HepG2 (cell line): ENCODE measurements around the gene SHF. TPM values are rescaled to one million over a fixed set of nuclear protein-coding genes. Genes with fewer than 3 reads are reported as not detected.

Source experiments
- ATAC-seq: fragments of 200-7000 bp; cut with Tn5 transposase; 3 replicates; pipeline ENCODE4 v1.9.1; 2020; ENCODE audit warnings: mild to moderate bottlenecking, moderate library complexity
- BruUV-seq: library from RNA; stranded (reverse); fragments of 400-500 nt; replicated peaks from 2 replicates; lab custom pipeline; 2021; lab: Mats Ljungman, UMichigan
- CTCF ChIA-PET: fragments of 300-600 bp; formaldehyde crosslinking; extraction: SDS; loops from one replicate; lab custom pipeline; 2021; ENCODE audit warnings: low total read pairs, inconsistent platforms, low intra/inter-chr PET ratio; lab: Yijun Ruan, JAX
- POLR2A ChIA-PET: fragments of 350-600 bp; sonication (Branson Sonifier 250); formaldehyde crosslinking; loops from one replicate; lab custom pipeline; 2020; ENCODE audit warnings: antibody characterized with exemption, inconsistent platforms; lab: Yijun Ruan, JAX
- DNase-seq: peaks from one replicate; pipeline ENCODE4 v3.0.0-alpha.2; 2015; ENCODE audit warnings: low spot score
- FAIRE-seq: peaks from 3 replicates; lab custom pipeline; 2011; peaks lifted over from hg19 to GRCh38; lab: Jason Lieb, UNC
- H2AFZ ChIP-seq: one replicate; pipeline ENCODE4 v1.6.1; 2011; ENCODE audit warnings: low read length, inconsistent platforms
- H3K27ac ChIP-seq: fragments of 300-600 bp; 3 replicates; pipeline ENCODE4 v1.8.0; 2011; ENCODE audit warnings: mixed run types, mild to moderate bottlenecking, mixed read lengths, low read length, inconsistent platforms; ENCODE audit not compliant: insufficient read depth; ENCODE audit errors: extremely low read length
- H3K27me3 ChIP-seq, 2 experiments: fragments of 200-600 bp in 1 of 2; 2 replicates in 1 of 2; 3 replicates in 1 of 2; pipeline versions ENCODE4 v1.6.0 to v1.8.0; 2011; ENCODE audit warnings: low read length in 2 of 2, mild to moderate bottlenecking in 2 of 2, moderate library complexity in 2 of 2, inconsistent platforms in 1 of 2; ENCODE audit not compliant: insufficient read depth in 2 of 2, control insufficient read depth in 1 of 2
- H3K36me3 ChIP-seq, 2 experiments: fragments of 200-600 bp in 1 of 2; replicated peaks in 1 of 2; 2 replicates in 1 of 2; 3 replicates in 1 of 2; pipeline versions ENCODE4 v1.5.1 to v1.8.0; 2011; ENCODE audit warnings: low read length in 2 of 2, inconsistent platforms in 1 of 2; ENCODE audit not compliant: insufficient read depth in 2 of 2, control insufficient read depth in 1 of 2
- H3K4me1 ChIP-seq: 2 replicates; pipeline ENCODE4 v1.5.1; 2012; ENCODE audit warnings: low read length, inconsistent platforms; ENCODE audit not compliant: insufficient read depth
- H3K4me2 ChIP-seq: 2 replicates; pipeline ENCODE4 v1.6.0; 2011; ENCODE audit warnings: low read depth, low read length, inconsistent platforms
- H3K4me3 ChIP-seq, 3 experiments: fragments of 200-600 bp in 1 of 3; sonication (generic), shearing (Covaris generic) in 1 of 3; replicated peaks in 1 of 3; 2 replicates each; pipeline ENCODE4 v1.5.1; 2011 to 2016; ENCODE audit warnings: low read length in 3 of 3, inconsistent platforms in 2 of 3, low read depth in 2 of 3, mild to moderate bottlenecking in 2 of 3, control low read depth in 1 of 3, mixed read lengths in 1 of 3; ENCODE audit not compliant: insufficient read depth in 1 of 3
- H3K79me2 ChIP-seq: one replicate; pipeline ENCODE4 v1.6.1; 2011; ENCODE audit warnings: low read length, inconsistent platforms; ENCODE audit not compliant: insufficient read depth
- H3K9ac ChIP-seq: 2 replicates; pipeline ENCODE4 v1.6.0; 2011; ENCODE audit warnings: mild to moderate bottlenecking, low read depth, low read length, inconsistent platforms; ENCODE audit not compliant: insufficient read depth
- H3K9me3 ChIP-seq: 2 replicates; pipeline ENCODE4 v1.5.1; 2012; ENCODE audit warnings: mild to moderate bottlenecking, low read length
- H4K20me1 ChIP-seq: 2 replicates; pipeline ENCODE4 v1.6.0; 2011; ENCODE audit warnings: inconsistent platforms, mild to moderate bottlenecking, low read length, moderate library complexity; ENCODE audit not compliant: insufficient read depth
- ARID3A ChIP-seq: IDR thresholded peaks from 2 replicates; pipeline ENCODE4 v1.6.1; 2012; ENCODE audit warnings: low read depth, low read length, improper control_type of control experiment
- BCL6 ChIP-seq: IDR thresholded peaks from 2 replicates; pipeline ENCODE4 v1.6.1; 2016; ENCODE audit warnings: missing genetic modification reagents, missing compliant biosample characterization
- CTCF ChIP-seq: sonication (generic); formaldehyde crosslinking; IDR thresholded peaks from 2 replicates; pipeline ENCODE4 v1.5.0; 2020; ENCODE audit warnings: mild to moderate bottlenecking, missing genetic modification reagents, moderate library complexity
- MTA1 ChIP-seq: sonication (generic); formaldehyde crosslinking; IDR thresholded peaks from 2 replicates; pipeline ENCODE4 v1.4.0; 2020; ENCODE audit warnings: missing genetic modification reagents, mild to moderate bottlenecking, borderline replicate concordance
- RAD21 ChIP-seq: fragments of 450-650 bp; formaldehyde crosslinking; IDR thresholded peaks from 2 replicates; pipeline ENCODE4 v1.5.0; 2020; ENCODE audit warnings: mild to moderate bottlenecking
- SMC3 ChIP-seq: IDR thresholded peaks from 2 replicates; pipeline ENCODE4 v1.6.1; 2011; ENCODE audit warnings: low read length, improper control_type of control experiment
- SPEN ChIP-seq: sonication (generic); formaldehyde crosslinking; IDR thresholded peaks from 2 replicates; pipeline ENCODE4 v1.5.1; 2020; ENCODE audit warnings: low read depth, mild to moderate bottlenecking, missing genetic modification reagents
- SRF ChIP-seq: IDR thresholded peaks from 2 replicates; pipeline ENCODE4 v1.6.1; 2011; ENCODE audit warnings: mild to moderate bottlenecking, low read depth, low read length, moderate library complexity
- STAG1 ChIP-seq: sonication (generic); formaldehyde crosslinking; IDR thresholded peaks from 2 replicates; pipeline ENCODE4 v1.4.0; 2020; ENCODE audit warnings: missing genetic modification reagents
- WGBS: methylation state at CpG from one replicate; pipeline ENCODE4 v1.1.6; 2017; ENCODE audit warnings: low lambda C conversion rate; 5-methylcytosine and 5-hydroxymethylcytosine counted together
- in situ Hi-C: cut with HindIII; loops from 2 replicates; pipeline ENCODE4 v1.10.0; 2017; ENCODE audit warnings: low pct_unique_long_range_greater_than_20kb; ENCODE audit not compliant: extremely low pct_ligation_motif_present
- intact Hi-C: fragments of 100-400 bp; cut with micrococcal nuclease; formaldehyde crosslinking; loops from one replicate; pipeline ENCODE4 v1.10.0; 2022; ENCODE audit not compliant: unreplicated experiment
- polyA plus RNA-seq, 8 experiments: library from polyadenylated mRNA; depleted of rRNA in 3 of 8; stranded (reverse) in 7 of 8; unstranded in 1 of 8; fragments of >200 nt; fragmentation: Illumina TruSeq in 4 of 8; extraction: Trizol in 4 of 8; gene quantifications; 2 replicates each; pipeline versions ENCODE4 v1.2.1 to v1.2.3, GENCODE V29; 2011 to 2016; ENCODE audit warnings: low read depth in 4 of 8, missing spikeins in 1 of 8, mixed read lengths in 1 of 8; ENCODE audit not compliant: insufficient read depth in 1 of 8
- total RNA-seq, 5 experiments: library from RNA; depleted of rRNA; stranded (reverse); fragments of >200 nt; fragmentation: Illumina TruSeq; extraction: Trizol; gene quantifications; 2 replicates each; pipeline ENCODE4 v1.2.3, GENCODE V29; 2016; ENCODE audit warnings: low read depth in 1 of 5

SHF gene
- total and polyA plus RNA-seq, 2 of the 13 experiments (the other 11 are each of a cell fraction or from before 2014, with no cell fraction given) = 20.9 to 25.5 TPM

GRCh38 chr15:45128971-45129639 lies 58.7 kb downstream of the SHF start:
- ChIA-PET CTCF (no interaction called here), POLR2A (no interaction called here)
- ATAC-seq (no peak), DNase-seq (no peak), FAIRE-seq (no peak)
- no peaks in the 10 kb centered on the region for H4K20me1 ChIP-seq
- TF ChIP-seq BCL6 (CRISPR knock-in tag) (no peak), MTA1 (CRISPR knock-in tag) (no peak), SPEN (no peak)
- in situ Hi-C loops = loop anchor here (10.0 kb wide), 2 partner anchors 64 to 164 kb away; no protein-coding TSS in a partner anchor
- peaks cover 25% of the 10 kb centered on the region for H3K4me1 ChIP-seq
- WGBS = 56% methylated on average over 19 of the region's 47 CpGs
- no peak overlapping the region for H2AFZ ChIP-seq
- H3K36me3 ChIP-seq = no peaks in the 10 kb centered on the region
- no peaks in the 10 kb centered on the region for H3K79me2 ChIP-seq
- no peak overlapping the region for H3K9ac ChIP-seq
- no peak overlapping the region for H3K27ac ChIP-seq
- no peaks in the 10 kb centered on the region for H3K9me3 ChIP-seq
- intact Hi-C loops = no loop called here
- H3K4me3 ChIP-seq = no peak overlapping the region
- no TSS peak for BruUV-seq
- H3K27me3 ChIP-seq = peaks cover under 1 to 12% of the 10 kb centered on the region in 2 experiments; a peak in 4 of 5 replicates
- no peak overlapping the region for H3K4me2 ChIP-seq

- CTCF ChIA-PET = interaction anchor here (0.6 to 1.7 kb wide), 3 partner anchors 8 to 10 kb away, joined by 3 to 7 read pairs (median 3); no protein-coding TSS in a partner anchor
- BruUV-seq = no TSS peak
- DNase-seq (peak; percentile 25), ATAC-seq (peak; percentile 54), FAIRE-seq (no peak)
- H3K9ac ChIP-seq = no peak overlapping the region
- in situ Hi-C loops (loop anchor here (10.0 kb wide), 2 partner anchors 62 to 162 kb away; no protein-coding TSS in a partner anchor), intact Hi-C loops (no loop called here)
- H3K4me3 ChIP-seq = no peak overlapping the region
- no peaks in the 10 kb centered on the region for H3K36me3 ChIP-seq
- H4K20me1 ChIP-seq = no peaks in the 10 kb centered on the region
- 4% methylated on average over 2 of the region's 2 CpGs for WGBS
- no peak overlapping the region for H3K4me2 ChIP-seq
- H3K9me3 ChIP-seq = no peaks in the 10 kb centered on the region
- H3K27me3 ChIP-seq = peaks cover 0 to 3% of the 10 kb centered on the region in 2 experiments; a peak in 2 of 5 replicates
- H2AFZ ChIP-seq = no peak overlapping the region
- H3K79me2 ChIP-seq = no peaks in the 10 kb centered on the region
- TF ChIP-seq STAG1 (CRISPR knock-in tag) (peak; percentile 47), SMC3 (peak; percentile 34; the same call in 1 of the 2 replicates), CTCF (CRISPR knock-in tag) (peak; percentile 55), ARID3A (peak; percentile 85), SRF (no peak), RAD21 (CRISPR knock-in tag) (0 out of 2 replicates have a peak, but pooled peaks have one; percentile 23)
- H3K27ac ChIP-seq = no peak overlapping the region
- peaks cover 14% of the 10 kb centered on the region for H3K4me1 ChIP-seq
- POLR2A ChIA-PET = no interaction called here
Measured at GRCh38 chr15:45126535-45127158, 61.1 kb downstream of the SHF start.
